H1 (cell line): ENCODE data around the gene PLD3. TPM values are rescaled to one million over a fixed set of nuclear protein-coding genes. Genes with fewer than 3 reads are reported as not detected.

Experiments
- CTCF ChIA-PET: fragments of 300-600 bp; sonication (Branson Sonifier 250); formaldehyde crosslinking; loops from one replicate; lab custom pipeline; 2021; ENCODE audit not compliant: partially characterized antibody; lab: Charles Lee
- POLR2A ChIA-PET: fragments of 300-600 bp; sonication (Branson Sonifier 250); formaldehyde crosslinking; loops from one replicate; lab custom pipeline; 2021; ENCODE audit warnings: inconsistent platforms; ENCODE audit not compliant: partially characterized antibody; lab: Charles Lee
- DNase-seq, 2 experiments: peaks; one replicate each; pipeline versions ENCODE4 v3.0.0 to v3.0.0-alpha.2; 2010 to 2022; ENCODE audit warnings: low spot score in 2 of 2, low read depth in 1 of 2, mixed read lengths in 1 of 2
- FAIRE-seq: peaks from 2 replicates; lab custom pipeline; 2011; peaks lifted over from hg19 to GRCh38; lab: Jason Lieb, UNC
- H2AFZ ChIP-seq: 2 replicates; pipeline ENCODE4 v1.8.1; 2012; ENCODE audit warnings: low read length, inconsistent platforms
- H2AK5ac ChIP-seq: 2 replicates; pipeline ENCODE4 v1.6.1; 2013; ENCODE audit warnings: low read depth, low read length
- H2BK120ac ChIP-seq: replicated peaks from 2 replicates; pipeline ENCODE3; 2013; ENCODE audit warnings: low read depth, low read length, inconsistent platforms
- H2BK12ac ChIP-seq: 2 replicates; pipeline ENCODE4 v1.6.1; 2013; ENCODE audit warnings: low read depth, low read length
- H2BK15ac ChIP-seq: 2 replicates; pipeline ENCODE4 v1.6.1; 2013; ENCODE audit warnings: low read length
- H2BK20ac ChIP-seq: 2 replicates; pipeline ENCODE4 v1.6.1; 2013; ENCODE audit warnings: low read length
- H2BK5ac ChIP-seq: 2 replicates; pipeline ENCODE4 v1.6.1; 2013; ENCODE audit warnings: low read depth, low read length
- H3K14ac ChIP-seq: 2 replicates; pipeline ENCODE4 v1.6.1; 2013; ENCODE audit warnings: inconsistent platforms; ENCODE audit not compliant: insufficient read length
- H3K18ac ChIP-seq: 2 replicates; pipeline ENCODE4 v1.6.1; 2013; ENCODE audit warnings: low read length; ENCODE audit errors: extremely low read depth
- H3K23ac ChIP-seq: 2 replicates; pipeline ENCODE4 v1.6.1; 2013; ENCODE audit warnings: inconsistent platforms; ENCODE audit not compliant: insufficient read length
- H3K23me2 ChIP-seq: 2 replicates; pipeline ENCODE4 v1.6.1; 2013; ENCODE audit warnings: low read depth, low read length
- H3K27ac ChIP-seq: 2 replicates; pipeline ENCODE4 v1.6.1; 2011; ENCODE audit warnings: low read depth, low read length, inconsistent platforms
- H3K27me3 ChIP-seq, 4 experiments: replicated peaks in 1 of 4; 1 replicate in 1 of 4; 2 replicates in 3 of 4; pipeline versions ENCODE4 v1.6.1 to v1.8.1; 2011 to 2013; ENCODE audit warnings: low read length in 3 of 4, mild to moderate bottlenecking in 3 of 4, inconsistent platforms in 2 of 4, mixed read lengths in 2 of 4, moderate library complexity in 1 of 4; ENCODE audit not compliant: control insufficient read depth in 3 of 4, insufficient read depth in 3 of 4; ENCODE audit errors: extremely low read depth in 1 of 4
- H3K36me3 ChIP-seq, 4 experiments: 2 replicates each; pipeline versions ENCODE4 v1.6.1 to v1.8.1; 2011 to 2013; ENCODE audit warnings: mild to moderate bottlenecking in 4 of 4, low read length in 3 of 4, moderate library complexity in 2 of 4, control low read depth in 1 of 4, inconsistent platforms in 1 of 4; ENCODE audit not compliant: insufficient read depth in 4 of 4, control insufficient read depth in 2 of 4
- H3K4ac ChIP-seq: replicated peaks from 2 replicates; pipeline ENCODE3; 2013; ENCODE audit warnings: low read length, low read depth, mixed read lengths, inconsistent platforms; ENCODE audit not compliant: insufficient read length
- H3K4me1 ChIP-seq, 4 experiments: replicated peaks in 1 of 4; 1 replicate in 1 of 4; 2 replicates in 3 of 4; pipeline versions ENCODE4 v1.6.1 to v1.8.1; 2011 to 2013; ENCODE audit warnings: low read length in 3 of 4, inconsistent platforms in 2 of 4, mixed read lengths in 1 of 4; ENCODE audit not compliant: insufficient read depth in 4 of 4, control insufficient read depth in 3 of 4
- H3K4me2 ChIP-seq, 2 experiments: 2 replicates each; pipeline versions ENCODE4 v1.6.1 to v1.8.1; 2011 to 2013; ENCODE audit warnings: low read depth in 2 of 2, low read length in 2 of 2, control low read depth in 1 of 2, inconsistent platforms in 1 of 2, mild to moderate bottlenecking in 1 of 2; ENCODE audit not compliant: insufficient read depth in 1 of 2
- H3K4me3 ChIP-seq, 4 experiments: fragments of 200-600, 300-600 bp in 1 of 4; sonication (generic), shearing (Covaris generic), sonication (Bioruptor Twin) in 1 of 4; 2 replicates each; pipeline versions ENCODE4 v1.5.1 to v1.8.1; 2011 to 2016; ENCODE audit warnings: low read length in 4 of 4, low read depth in 3 of 4, control low read depth in 2 of 4, inconsistent platforms in 2 of 4, mild to moderate bottlenecking in 2 of 4, mixed read lengths in 1 of 4, moderate library complexity in 1 of 4; ENCODE audit not compliant: insufficient read depth in 2 of 4; ENCODE audit errors: extremely low read depth in 1 of 4
- H3K56ac ChIP-seq: replicated peaks from 2 replicates; pipeline ENCODE3; 2013; ENCODE audit warnings: low read depth, mild to moderate bottlenecking, mixed read lengths, low read length, inconsistent platforms; ENCODE audit not compliant: insufficient read length
- H3K79me1 ChIP-seq: 2 replicates; pipeline ENCODE4 v1.6.1; 2013; ENCODE audit warnings: low read depth, low read length, control low read depth
- H3K79me2 ChIP-seq, 2 experiments: 2 replicates each; pipeline versions ENCODE4 v1.6.1 to v1.8.1; 2012 to 2013; ENCODE audit warnings: low read length in 2 of 2, mild to moderate bottlenecking in 2 of 2, inconsistent platforms in 1 of 2; ENCODE audit not compliant: insufficient read depth in 2 of 2, control insufficient read depth in 1 of 2
- H3K9ac ChIP-seq, 4 experiments: replicated peaks in 1 of 4; 1 replicate in 1 of 4; 2 replicates in 3 of 4; pipeline versions ENCODE4 v1.6.1 to v1.8.1; 2011 to 2013; ENCODE audit warnings: low read depth in 3 of 4, low read length in 3 of 4, control low read depth in 2 of 4, mild to moderate bottlenecking in 2 of 4, moderate library complexity in 2 of 4, inconsistent platforms in 1 of 4; ENCODE audit errors: extremely low read depth in 1 of 4
- H3K9me3 ChIP-seq, 2 experiments: 2 replicates each; pipeline versions ENCODE4 v1.6.1 to v1.8.1; 2012 to 2013; ENCODE audit warnings: mild to moderate bottlenecking in 2 of 2, moderate library complexity in 2 of 2, control low read depth in 1 of 2, inconsistent platforms in 1 of 2, low read depth in 1 of 2, low read length in 1 of 2, mixed read lengths in 1 of 2; ENCODE audit not compliant: insufficient read depth in 2 of 2
- H4K20me1 ChIP-seq, 2 experiments: replicated peaks in 1 of 2; 2 replicates each; pipeline versions ENCODE3 to v1.8.1; 2011 to 2013; ENCODE audit warnings: inconsistent platforms in 2 of 2, low read length in 2 of 2, mild to moderate bottlenecking in 1 of 2; ENCODE audit not compliant: insufficient read depth in 2 of 2, control insufficient read depth in 1 of 2
- H4K5ac ChIP-seq: 2 replicates; pipeline ENCODE4 v1.6.1; 2013; ENCODE audit warnings: low read length, low read depth, mixed read lengths, inconsistent platforms; ENCODE audit not compliant: insufficient read length
- H4K8ac ChIP-seq: 2 replicates; pipeline ENCODE4 v1.8.0; 2013; ENCODE audit warnings: mild to moderate bottlenecking, moderate library complexity, low read length, inconsistent platforms; ENCODE audit not compliant: insufficient read depth; ENCODE audit errors: extremely low read depth
- H4K91ac ChIP-seq: replicated peaks from 2 replicates; pipeline ENCODE3; 2013; ENCODE audit warnings: low read length, mixed read lengths, inconsistent platforms; ENCODE audit not compliant: insufficient read length
- BACH1 ChIP-seq: IDR thresholded peaks from 2 replicates; pipeline ENCODE4 v1.6.1; 2012; ENCODE audit warnings: low read length, improper control_type of control experiment
- KDM1A ChIP-seq: fragments of 200-600, 300-600 bp; sonication (generic); IDR thresholded peaks from 2 replicates; pipeline ENCODE4 v1.7.1; 2016; ENCODE audit warnings: mild to moderate bottlenecking, low read length, borderline replicate concordance
- WGBS, 2 experiments: shearing (Covaris generic) in 1 of 2; methylation state at CpG; one replicate each; pipeline versions ENCODE4 v1.1.6 to v1.1.7; 2013 to 2015; ENCODE audit warnings: low lambda C conversion rate in 2 of 2, mixed read lengths in 2 of 2, inconsistent platforms in 1 of 2, low coverage in 1 of 2, missing lambda C conversion rate in 1 of 2; ENCODE audit not compliant: insufficient replicate concordance in 2 of 2, insufficient coverage in 1 of 2, insufficient read length in 1 of 2; ENCODE audit errors: extremely low coverage in 1 of 2, missing lambda C conversion rate in 1 of 2; 5-methylcytosine and 5-hydroxymethylcytosine counted together
- polyA plus RNA-seq, 7 experiments: library from polyadenylated mRNA; depleted of rRNA in 3 of 7; stranded (reverse) in 5 of 7; unstranded in 2 of 7; fragments of >200 nt in 5 of 7; fragments of 200-250 nt in 2 of 7; gene quantifications; 1 replicate in 5 of 7; 2 replicates in 1 of 7; 4 replicates in 1 of 7; pipeline versions ENCODE4 v1.2.1 to v1.2.3, GENCODE V29; 2011 to 2013; ENCODE audit warnings: missing spikeins in 2 of 7, mixed read lengths in 2 of 7
- total RNA-seq: library from RNA; stranded (reverse); fragmentation: NEBNext Ultra II Directional; extraction: Animal tissue kit (Norgen Biotek cat#: 25700); gene quantifications from 2 replicates; pipeline ENCODE4 v1.2.1, GENCODE V29; 2021

The PLD3 gene
- total and polyA plus RNA-seq, 2 of the 8 experiments (the other 6 are each of a cell fraction or from before 2014, with no cell fraction given): 180 to 543 TPM

DNA sequence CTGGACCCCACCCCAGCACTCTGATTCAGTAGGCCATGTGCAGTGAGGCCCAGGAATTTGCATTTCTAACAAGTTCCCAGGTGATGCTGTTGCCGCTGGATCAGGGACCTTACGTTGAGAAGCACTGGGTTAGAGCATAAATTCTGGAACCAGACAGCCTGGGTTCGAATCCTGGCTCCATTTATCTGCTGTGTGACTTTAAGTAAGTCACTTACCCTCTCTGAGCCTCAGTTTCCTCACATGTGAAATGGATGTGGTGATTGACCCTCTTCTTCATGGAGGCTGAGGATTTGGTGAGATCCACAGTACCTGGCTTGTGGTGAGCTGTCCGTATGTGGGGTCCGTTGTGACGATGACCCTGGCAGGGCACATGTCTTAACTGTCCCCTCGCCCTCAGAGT lies 25.6 kb downstream of the PLD3 start:
- H3K27me3 ChIP-seq: no peaks in the 10 kb centered on the region
- H2AFZ ChIP-seq: no peak overlapping the region
- TF ChIP-seq KDM1A (no peak), BACH1 (no peak)
- TF ChIP-seq, all 59 proteins: peak for 0
- Histone ChIP-seq H3K14ac (no peak overlapping the region), H2AK5ac (no peak overlapping the region), H2BK15ac (no peak overlapping the region), H3K18ac (no peak overlapping the region), H2BK20ac (no peak overlapping the region), H4K20me1 (peaks cover 0 to 6% of the 10 kb centered on the region in 2 experiments), H3K9me3 (no peaks in the 10 kb centered on the region), H3K56ac (no peak overlapping the region), H3K4me1 (no peaks in the 10 kb centered on the region), H3K23me2 (no peaks in the 10 kb centered on the region), H2BK120ac (no peak overlapping the region), H3K9ac (no peak overlapping the region), H3K79me1 (no peaks in the 10 kb centered on the region), H3K27ac (no peak overlapping the region), H3K4me3 (no peak overlapping the region), H3K23ac (no peak overlapping the region), H3K4ac (no peak overlapping the region), H4K8ac (no peak overlapping the region), H3K4me2 (no peak overlapping the region), H2BK5ac (no peak overlapping the region), H3K79me2 (no peaks in the 10 kb centered on the region), H3K36me3 (peaks cover 11 to 57% (median 29%) of the 10 kb centered on the region in 4 experiments), H4K5ac (no peak overlapping the region), H2BK12ac (no peak overlapping the region), H4K91ac (no peak overlapping the region)
- CTCF ChIA-PET: interaction anchor here (1.1 kb wide), 1 partner anchor 69 kb away, joined by 3 read pairs; no protein-coding TSS in a partner anchor
- WGBS, 2 experiments: 95% methylated on average over 7 of the region's 7 CpGs; no CpG with 5 or more reads in 1 of the 2 experiments
- DNase-seq: no peak
- POLR2A ChIA-PET: interaction anchor here (0.9 to 1.4 kb wide), 2 partner anchors 8 to 15 kb away, joined by 3 to 6 read pairs; no protein-coding TSS in a partner anchor
- FAIRE-seq: no peak
